NCI-H82 treated with DMSO at 0.1 percent for 48 hours (cell line): ENCODE measurements around the gene EIF5.
A peak's percentile ranks its signal among the peaks of the same experiment; 100 is the strongest.

ENCODE experiments used
- DNase-seq: peaks from one replicate; lab custom pipeline; 2025; ENCODE audit not compliant: unreplicated experiment; lab: John Stamatoyannopoulos, UW

EIF5 gene

DNA sequence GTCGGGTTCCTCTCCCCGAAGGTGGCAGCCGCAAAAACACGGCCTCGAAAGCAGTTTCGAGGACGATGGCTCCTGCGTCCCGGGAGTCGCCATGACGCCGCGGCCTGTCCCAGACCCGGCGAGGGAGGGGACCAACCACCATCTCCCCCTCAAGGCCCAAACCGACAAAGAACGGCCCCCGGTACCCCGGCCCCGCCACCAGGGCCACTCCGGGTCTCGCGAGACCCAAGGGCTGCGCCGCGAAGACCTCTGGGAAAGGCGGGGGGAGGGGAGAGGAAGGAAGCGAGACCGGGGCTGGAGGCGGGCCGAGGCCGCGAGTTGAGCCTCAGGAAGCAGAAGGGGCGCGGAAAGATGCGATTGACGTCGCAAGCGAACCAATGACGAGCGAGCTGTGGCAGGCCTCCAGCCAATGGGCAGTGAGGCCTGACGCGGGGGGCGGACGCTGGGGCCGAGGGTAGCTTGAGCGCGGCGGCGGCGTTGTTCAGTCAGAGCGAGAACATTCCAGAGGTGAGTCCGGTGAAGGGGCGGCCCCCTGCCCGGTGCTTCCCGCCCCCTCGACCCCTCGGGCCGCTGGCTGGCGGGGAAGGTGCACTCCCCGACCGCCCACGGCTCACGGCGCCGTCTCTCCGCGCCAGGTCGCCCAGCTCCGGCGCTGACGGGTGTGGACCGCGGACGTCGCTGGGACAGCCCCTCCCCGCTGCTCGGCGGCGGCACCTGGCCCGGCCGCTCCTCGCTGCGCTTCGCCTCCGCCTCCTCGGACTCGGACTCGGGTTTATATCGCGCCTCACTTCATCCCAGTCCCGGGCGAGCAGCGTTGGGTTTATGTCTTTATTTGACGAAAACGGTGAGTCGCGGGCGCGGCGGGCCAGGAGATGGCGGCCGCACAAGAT lies at the start of gene EIF5:
Gene EIF5 (plus strand): TSS at position 484 of the 890 bp plus-strand sequence. CDS start 1,624 bp downstream, outside the sequence.
- DNase-seq = peak; percentile 87

DNA sequence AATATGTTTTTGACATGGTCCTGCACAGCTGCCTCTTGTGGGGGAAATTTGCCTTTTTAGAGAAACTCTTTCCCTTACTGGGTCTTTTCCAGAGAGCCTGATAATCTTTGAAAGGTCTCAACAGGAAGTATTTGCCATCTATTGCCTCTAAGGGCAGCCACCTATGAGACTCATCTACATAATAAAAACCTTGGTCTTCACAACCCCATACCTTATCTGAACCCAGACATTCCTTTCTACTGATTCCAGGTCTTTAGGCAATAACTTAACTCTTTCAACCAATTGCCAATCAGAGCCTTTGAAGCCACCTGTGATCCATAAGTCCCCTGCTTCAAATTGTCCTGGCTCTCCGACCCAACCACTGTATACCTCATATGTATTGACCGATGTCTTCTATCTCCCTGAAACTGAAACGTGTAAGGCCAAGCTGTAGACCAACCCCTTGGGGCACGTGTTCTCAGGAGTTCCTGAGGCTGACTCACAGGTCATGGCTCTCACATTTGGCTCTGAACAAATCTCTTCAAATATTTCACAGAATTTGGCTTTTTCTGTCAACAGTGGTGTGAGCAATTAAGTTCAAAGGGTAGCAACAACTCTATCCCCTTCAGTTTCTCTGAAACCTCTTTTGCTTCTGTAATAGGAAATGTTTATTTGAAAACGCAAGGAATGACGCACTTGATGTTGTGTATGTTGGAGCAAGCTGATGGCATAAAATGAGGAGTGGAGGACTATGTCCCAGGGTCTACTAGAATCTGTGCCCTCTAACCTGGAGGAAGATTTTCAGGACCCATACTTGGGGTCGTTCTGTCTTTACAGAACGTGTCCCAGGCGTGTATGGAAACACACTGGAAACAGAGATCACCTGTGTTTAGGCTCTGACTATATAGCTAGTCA lies 49.2 kb upstream of the EIF5 start:
- DNase-seq = no peak

GRCh38 chr14:103286460-103286859 lies 47.6 kb upstream of the EIF5 start:
- no peak for DNase-seq

- no peak for DNase-seq
These were observed 46.8 kb upstream of the EIF5 start for GRCh38 chr14:103286968-103287850.

GRCh38 chr14:103288076-103288766 lies 45.8 kb upstream of the EIF5 start:
- DNase-seq = no peak

DNA sequence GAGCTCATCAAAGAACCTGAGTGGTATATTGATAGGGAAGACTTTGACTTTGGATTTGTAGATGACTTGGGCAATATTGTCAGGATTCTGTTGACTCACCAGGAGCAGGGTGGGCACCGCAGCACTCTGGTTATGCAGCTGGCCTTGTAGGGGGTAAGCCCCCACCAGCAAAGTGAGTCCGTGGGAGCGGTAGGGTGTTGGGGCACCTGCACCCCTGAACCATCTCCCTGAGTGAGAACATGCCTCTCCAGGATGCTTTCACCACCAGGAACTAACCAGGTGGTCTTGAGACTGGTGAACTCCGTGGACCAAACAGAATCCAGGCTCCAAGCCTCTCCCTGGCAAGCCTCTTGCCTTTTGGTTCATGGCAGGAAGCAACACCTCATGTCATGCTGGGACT lies 44.0 kb upstream of the EIF5 start:
- no peak for DNase-seq

DNA sequence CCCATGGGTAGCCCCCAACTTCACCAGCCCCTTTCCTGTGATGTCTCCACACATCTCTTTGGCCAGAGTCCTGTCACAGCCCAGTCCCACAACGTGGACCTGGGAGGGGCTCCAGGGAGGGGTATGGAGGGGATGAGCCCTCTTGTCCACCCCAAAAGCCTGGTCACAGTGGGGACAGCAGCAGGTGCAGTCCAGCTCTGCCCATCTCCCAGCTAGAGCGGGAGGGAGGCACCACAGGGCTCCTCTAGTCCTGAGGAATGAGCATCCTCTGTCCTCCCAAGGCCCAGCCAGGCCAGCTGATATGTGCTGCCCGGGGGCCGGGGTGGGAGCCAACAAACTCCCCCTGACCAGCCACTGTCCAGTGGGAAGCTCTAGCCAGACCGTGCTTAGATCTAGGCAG lies 43.5 kb upstream of the EIF5 start:
- DNase-seq = no peak

GRCh38 chr14:103290961-103291360 lies 43.1 kb upstream of the EIF5 start:
- DNase-seq = no peak

GRCh38 chr14:103292426-103293374 lies 41.3 kb upstream of the EIF5 start:
- DNase-seq = no peak

GRCh38 chr14:103293465-103293864 lies 40.6 kb upstream of the EIF5 start:
- DNase-seq = no peak

DNA sequence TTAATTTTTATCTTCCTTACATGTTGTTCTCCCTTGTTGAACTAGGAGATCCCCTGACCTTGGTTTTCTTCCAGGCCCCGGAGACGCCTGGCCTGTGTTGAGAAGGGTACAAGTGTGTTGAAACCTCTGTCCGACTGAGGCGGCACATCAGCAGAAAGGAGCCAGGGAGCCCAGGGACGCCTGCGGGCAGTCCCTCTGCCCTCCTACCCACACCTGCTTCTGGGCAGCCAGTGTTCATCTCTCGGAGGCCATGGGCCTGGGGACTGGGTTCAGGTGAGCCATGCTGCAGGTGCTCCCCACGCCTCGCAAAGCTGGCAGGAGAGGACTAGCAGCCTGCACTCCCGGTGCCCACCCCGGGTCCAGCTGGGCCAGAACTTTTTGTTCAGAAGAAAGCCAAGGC lies 39.9 kb upstream of the EIF5 start:
- no peak for DNase-seq

DNA sequence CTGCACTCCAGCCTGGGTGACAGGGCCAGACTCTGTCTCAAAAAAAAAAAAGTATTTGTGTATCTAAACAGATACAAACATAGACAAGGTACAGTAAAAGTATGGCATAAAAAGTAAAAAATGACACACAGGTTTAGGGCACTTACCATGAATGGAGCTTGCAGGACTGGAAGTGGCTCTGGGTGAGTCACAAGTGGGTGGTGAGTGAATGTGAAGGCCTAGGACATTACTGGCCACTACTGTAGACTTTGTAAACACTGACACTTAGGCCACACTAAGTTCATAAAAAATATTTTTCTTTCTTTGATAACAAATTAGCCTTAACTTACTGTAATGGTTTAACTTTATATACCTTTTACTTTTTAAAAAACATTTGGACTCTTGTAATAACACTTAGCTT lies 38.0 kb upstream of the EIF5 start:
- no peak for DNase-seq

GRCh38 chr14:103296987-103297386 lies 37.0 kb upstream of the EIF5 start:
- DNase-seq = no peak

- no peak for DNase-seq
These were observed 35.4 kb upstream of the EIF5 start for GRCh38 chr14:103298620-103299019.

DNA sequence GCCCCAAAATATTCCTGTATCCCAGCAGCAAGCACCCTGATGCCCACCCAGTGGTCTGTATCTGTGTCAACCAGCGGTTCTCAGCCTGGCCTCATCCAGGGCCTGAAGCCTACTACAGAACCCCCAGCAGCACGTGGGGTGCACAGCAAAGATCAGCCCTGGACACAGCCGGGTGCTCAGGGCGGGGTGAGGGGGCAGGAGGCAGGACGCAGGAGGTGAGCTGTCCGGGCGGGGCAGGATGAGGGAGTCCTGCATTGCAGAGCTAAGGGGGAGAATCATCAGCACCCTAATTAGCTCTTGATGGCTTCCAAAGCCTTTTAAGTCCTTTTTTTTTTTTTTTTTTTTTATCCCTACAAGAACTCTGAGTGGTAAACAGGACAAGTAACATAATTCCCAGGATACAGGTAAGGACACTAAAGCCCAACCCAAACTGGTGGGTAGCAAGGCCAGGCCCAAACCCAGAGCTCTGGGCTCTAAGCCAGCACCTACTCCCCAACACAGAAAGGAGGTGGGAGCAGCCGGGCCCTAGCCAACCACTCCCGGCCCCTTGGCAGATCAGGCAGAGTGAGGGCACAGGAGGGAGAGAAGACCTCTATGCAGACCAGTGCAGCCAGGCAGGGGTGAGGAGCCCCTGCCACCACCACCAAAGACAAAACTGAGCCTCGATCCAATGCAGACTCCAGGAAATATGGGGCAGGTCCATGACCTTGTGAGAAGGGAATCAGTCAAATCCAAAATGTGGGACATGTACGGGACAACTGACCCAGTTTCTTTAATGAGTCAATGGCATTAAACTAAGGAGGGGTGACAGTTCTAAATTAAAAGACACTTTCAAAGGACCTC lies 32.3 kb upstream of the EIF5 start:
- DNase-seq = no peak

DNA sequence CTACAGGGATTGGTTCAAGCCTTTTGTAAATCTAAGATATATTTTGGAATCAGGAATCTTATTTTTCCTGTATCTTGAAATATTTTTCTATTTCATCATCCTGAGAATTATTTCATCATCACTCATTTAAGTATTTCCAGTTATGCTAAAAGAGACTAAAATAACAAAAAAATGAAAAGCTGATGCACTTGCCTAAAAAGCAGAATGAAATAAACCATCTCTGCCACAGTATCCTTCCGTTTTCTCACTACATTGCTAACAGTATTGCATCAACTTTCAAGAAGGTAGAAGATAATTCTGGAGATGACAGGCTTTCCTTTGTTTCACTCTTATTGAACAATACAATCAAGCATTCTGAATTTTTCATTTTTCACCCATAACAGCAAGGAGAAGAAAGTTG lies 31.1 kb upstream of the EIF5 start:
- DNase-seq = no peak

DNA sequence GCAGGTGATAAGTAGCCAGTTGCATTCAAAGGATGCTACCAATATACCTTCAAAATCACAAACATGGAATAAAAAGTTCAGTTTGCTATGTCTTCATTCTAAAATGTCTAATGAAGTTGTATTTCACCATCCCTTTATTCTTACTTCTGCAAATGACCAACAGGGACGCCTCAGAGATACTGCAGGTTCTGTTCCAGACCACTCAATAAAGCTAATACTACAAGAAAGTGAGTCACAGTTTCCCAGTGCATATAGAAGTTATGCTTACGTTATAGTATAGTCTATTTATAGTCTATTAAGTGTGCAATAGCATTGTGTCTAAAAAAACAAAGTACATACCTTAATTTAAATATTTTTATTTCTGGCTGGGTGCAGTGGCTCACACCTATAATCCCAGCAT lies 29.3 kb upstream of the EIF5 start:
- no peak for DNase-seq
